HL-60/S4 (cell line): ENCODE results near the gene GOLGA8T.
"Not testable (repeated sequence)": the region's sequence is repeated elsewhere in the genome, so short reads cannot be mapped to it uniquely, and the experiment has no call there.

ENCODE experiments used
- in situ Hi-C: fragments of 300-500 bp; cut with MboI; formaldehyde crosslinking; loops from 2 replicates; pipeline ENCODE4 v1.14.3; 2022; ENCODE audit warnings: low sequenced_read_pairs

The GOLGA8T gene

DNA sequence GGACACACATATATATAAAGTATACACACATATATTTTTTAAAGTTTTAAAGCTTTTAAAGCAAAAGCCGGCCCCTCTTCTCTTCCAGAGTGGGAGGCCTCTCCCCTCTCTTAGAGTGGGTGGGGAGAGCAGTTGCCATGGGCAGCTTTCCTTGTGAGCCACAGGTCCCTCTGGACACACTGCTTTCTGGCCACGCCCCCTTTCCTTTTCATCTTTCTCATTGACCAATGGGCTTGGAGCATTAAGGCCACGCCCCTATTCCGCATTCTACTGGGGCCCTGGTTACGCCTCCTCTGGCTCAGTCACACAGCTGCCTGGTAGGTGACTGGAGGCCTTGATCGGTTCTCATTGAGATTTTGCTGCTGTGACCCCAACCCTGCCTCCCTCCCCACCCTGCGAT, at the start of gene GOLGA8T:
TSS of gene GOLGA8T (plus strand) at position 301 of the 400 bp plus-strand sequence. CDS start at position 399, 98 bp downstream.
- in situ Hi-C loops = not testable (repeated sequence)

GRCh38 chr15:30097827-30098226, 37.0 kb upstream of the GOLGA8T start:
- in situ Hi-C loops = not testable (repeated sequence)

GRCh38 chr15:30102890-30103289, 32.0 kb upstream of the GOLGA8T start:
- in situ Hi-C loops = not testable (repeated sequence)

- in situ Hi-C loops = not testable (repeated sequence)
These were observed 30.8 kb upstream of the GOLGA8T start for GRCh38 chr15:30103941-30104507.

GRCh38 chr15:30110591-30110990, 24.3 kb upstream of the GOLGA8T start:
- in situ Hi-C loops = not testable (repeated sequence)

DNA sequence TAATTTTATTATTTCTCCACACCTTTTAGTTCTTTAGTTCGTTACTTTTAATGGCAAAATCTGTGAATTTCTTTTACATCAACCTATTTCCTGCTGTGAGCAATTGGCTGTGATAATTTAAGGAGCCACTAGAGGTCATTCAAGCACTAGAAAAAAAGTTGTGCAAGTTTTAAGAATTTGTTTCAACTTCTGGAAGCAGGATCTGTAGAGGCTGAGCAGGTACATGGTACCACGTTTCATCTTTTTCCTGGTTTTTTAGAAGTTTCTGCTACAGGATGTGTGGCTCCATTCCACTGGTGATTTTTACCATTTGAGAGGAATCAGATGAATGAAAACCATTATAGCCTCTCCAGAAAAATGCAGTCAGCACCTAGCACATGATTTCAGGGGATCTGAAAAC, 4.8 kb upstream of the GOLGA8T start:
- in situ Hi-C loops = not testable (repeated sequence)

- in situ Hi-C loops = not testable (repeated sequence)
These were observed 8.4 kb downstream of the GOLGA8T start for GRCh38 chr15:30143246-30143645.

DNA sequence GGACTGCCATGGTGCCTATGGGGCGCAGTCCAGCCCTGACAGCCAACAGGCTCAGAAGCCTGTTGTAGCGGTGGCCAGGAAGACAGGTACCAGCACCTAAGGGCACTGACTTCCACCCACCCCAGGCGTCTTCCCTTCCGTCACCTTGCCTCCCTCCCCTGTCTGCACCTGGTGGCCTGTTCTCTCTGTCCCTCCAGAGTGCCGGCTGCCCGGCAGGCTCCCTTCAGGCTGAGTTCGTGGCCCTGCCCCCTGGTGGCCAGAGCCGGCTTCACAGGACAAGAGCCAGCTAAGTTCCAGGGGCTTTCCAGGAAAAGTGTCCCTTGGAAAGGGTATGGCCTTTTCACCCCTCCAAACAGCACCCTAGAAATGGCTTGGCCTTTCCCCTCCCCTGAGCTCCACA, 15.0 kb downstream of the GOLGA8T start:
- in situ Hi-C loops = not testable (repeated sequence)

GRCh38 chr15:30162479-30163357, 27.9 kb downstream of the GOLGA8T start:
- in situ Hi-C loops = not testable (repeated sequence)

DNA sequence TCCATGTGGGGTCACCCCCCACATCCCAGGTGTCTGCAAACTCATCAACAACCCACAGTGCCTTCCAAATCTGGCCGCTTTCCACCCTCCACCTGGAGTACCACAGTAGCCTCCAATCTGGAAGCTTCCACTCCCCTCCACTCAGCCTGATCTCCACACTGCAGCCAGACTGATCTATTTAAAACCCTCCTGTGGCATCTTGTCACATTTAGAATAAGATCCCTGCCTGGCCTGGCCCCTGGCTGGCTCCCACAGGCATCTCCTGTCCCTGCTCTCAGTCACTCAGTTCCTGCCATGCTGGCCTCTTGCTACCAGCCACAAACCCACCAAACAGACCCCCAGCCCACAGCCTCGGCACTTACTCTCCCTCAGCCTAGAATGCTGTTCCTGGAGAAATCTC, 28.9 kb downstream of the GOLGA8T start:
- in situ Hi-C loops = not testable (repeated sequence)

DNA sequence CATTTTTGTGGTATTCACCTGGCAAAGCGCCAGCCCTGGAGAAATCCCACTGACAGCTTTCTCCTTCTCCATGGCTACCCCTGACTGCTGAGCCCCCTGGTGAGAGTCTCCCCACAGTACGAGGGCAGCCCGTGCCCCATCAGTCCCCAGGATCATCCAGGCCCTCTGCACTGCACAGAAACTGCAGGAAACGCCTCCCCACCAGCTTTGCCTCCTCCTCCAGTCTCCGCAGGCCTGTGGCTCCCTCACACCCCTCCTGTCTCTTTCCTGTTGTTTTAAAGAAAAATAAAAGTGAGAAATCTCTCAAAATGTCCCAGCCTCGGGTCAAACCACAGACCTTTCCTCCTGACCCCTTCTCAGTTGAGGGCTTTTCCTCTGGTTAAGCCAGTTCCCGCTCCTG, 29.4 kb downstream of the GOLGA8T start:
- in situ Hi-C loops = not testable (repeated sequence)

- in situ Hi-C loops = not testable (repeated sequence)
These were observed 32.6 kb downstream of the GOLGA8T start for GRCh38 chr15:30167403-30167802.

- in situ Hi-C loops = not testable (repeated sequence)
These were observed 33.0 kb downstream of the GOLGA8T start for GRCh38 chr15:30167886-30168285.

DNA sequence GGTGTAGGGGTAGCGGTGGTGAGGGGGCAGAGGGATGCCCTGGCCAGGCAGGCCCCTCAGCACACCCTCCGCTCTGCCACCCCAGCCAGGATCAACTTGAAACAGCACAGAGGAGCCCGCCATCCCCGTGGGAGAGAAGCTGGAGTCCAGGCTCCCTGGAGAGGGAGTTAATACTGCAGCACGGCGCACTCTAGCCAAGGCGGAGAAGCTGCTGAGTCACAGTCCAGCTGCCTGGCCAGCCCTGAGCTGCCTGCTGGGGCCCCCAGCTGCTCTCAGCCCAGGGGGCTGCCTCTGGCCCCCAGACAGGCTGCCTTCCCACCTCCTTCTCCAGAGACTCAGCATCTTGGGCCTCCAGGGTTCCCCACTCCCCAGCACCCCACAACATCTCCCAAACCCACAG, 36.6 kb downstream of the GOLGA8T start:
- in situ Hi-C loops = not testable (repeated sequence)

DNA sequence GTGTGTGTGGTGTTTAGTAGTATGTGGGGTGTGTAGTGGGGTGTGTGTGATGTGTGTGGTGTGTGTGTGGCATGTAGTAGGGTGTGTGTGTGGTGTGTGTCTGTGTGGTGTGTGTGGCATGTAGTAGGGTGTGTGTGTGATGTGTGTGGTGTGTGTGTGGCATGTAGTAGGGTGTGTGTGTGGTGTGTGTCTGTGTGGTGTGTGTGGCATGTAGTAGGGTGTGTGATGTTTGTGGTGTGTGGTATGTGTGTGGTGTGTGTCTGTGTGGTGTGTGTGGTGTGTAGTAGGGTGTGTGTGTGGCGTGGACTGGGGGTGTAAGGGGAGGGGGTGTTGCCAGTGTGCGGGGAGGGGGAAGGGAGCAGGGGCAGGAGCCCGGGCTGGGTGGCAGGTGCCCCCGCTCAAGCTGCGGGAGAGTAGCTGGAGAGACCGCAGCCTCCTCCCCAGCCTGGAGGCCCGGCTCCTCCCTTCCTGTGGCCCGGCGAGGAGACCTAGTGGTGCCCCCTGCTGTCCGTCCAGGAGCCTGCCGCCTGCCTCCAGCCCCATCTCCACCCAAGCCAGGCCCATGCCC, 38.3 kb downstream of the GOLGA8T start:
- in situ Hi-C loops = not testable (repeated sequence)

DNA sequence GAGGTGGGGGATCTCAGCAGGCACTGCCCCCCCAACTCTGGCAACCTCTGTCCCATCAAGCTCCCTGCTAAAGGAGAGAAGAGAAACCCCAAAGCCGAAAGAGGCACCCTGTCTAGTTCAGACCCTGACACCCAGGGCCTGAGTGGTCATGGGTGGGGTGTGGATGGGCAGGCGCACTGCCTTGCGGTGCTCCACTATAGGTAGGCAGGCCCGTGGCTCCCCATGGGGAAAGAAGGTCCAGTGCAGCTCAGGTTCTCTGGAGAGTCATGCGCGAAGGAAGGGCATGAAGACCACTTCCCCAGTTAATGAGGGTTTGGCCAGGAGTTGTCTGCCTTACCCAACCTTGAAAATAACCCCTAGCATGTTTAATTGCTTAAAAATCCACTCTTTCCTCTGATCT, 40.4 kb downstream of the GOLGA8T start:
- in situ Hi-C loops = not testable (repeated sequence)

DNA sequence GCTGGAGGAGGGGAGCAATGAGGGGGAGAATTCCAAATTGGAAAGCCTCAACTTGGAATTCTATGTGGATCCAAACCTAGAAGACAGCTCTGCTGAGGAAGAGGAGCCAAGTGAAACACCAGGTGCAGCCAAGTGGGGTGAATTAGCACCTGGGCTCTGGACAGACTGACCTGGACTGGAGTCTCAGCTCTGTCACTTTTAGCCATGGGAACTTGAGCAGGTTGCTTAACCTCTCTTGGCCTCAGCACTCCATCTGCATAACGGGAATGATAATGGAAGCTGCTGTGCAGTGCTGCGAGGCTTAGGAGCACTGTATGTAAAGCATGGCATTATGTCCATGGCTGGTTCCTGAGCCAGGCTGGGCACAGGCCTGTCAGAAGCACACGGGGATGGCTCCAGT, 41.8 kb downstream of the GOLGA8T start:
- in situ Hi-C loops = not testable (repeated sequence)

DNA sequence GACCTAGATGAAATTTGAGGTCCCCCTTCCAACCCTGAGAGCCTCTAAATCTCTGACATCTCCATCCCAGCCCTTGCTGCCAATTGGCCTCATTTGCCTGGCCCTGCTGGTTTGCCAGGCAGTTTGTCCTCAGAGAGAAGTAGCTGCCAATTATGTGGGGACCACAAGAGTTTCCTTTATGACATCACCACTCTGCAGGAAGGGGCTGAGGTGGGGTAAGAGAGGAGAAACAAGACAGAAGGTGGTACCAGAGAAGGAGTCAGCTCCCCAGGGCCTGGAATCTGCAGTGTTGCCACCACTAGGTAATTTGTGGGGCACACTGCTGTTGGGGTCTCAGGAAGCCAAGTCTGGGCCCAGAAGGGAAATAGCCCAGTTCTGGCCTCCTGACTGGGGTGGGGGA, 45.0 kb downstream of the GOLGA8T start:
- in situ Hi-C loops = not testable (repeated sequence)

- in situ Hi-C loops = not testable (repeated sequence)
These were observed 50.6 kb downstream of the GOLGA8T start for GRCh38 chr15:30185495-30185894.

- in situ Hi-C loops = not testable (repeated sequence)
These were observed 52.6 kb downstream of the GOLGA8T start for GRCh38 chr15:30187429-30187828.

- in situ Hi-C loops = not testable (repeated sequence)
These were observed 54.9 kb downstream of the GOLGA8T start for GRCh38 chr15:30189754-30190153.

- in situ Hi-C loops = not testable (repeated sequence)
These were observed 56.3 kb downstream of the GOLGA8T start for GRCh38 chr15:30191143-30191542.
